Panc1 (cell line): Measurements from ENCODE around the gene RBBP6. TPM values are rescaled to one million over a fixed set of nuclear protein-coding genes. Genes with fewer than 3 reads are reported as not detected.

Source experiments
- ATAC-seq: fragments of 200-7000 bp; cut with Tn5 transposase; 2 replicates; pipeline ENCODE4 v1.9.1; 2020; ENCODE audit warnings: mild to moderate bottlenecking, moderate library complexity
- BruUV-seq: library from RNA; stranded (reverse); fragments of 400-500 nt; replicated peaks from 2 replicates; lab custom pipeline; 2021; lab: Mats Ljungman, UMichigan
- CTCF ChIA-PET: fragments of 300-600 bp; sonication (Branson Sonifier 250); formaldehyde crosslinking; loops from one replicate; lab custom pipeline; 2022; ENCODE audit warnings: antibody characterized with exemption; lab: Charles Lee
- POLR2A ChIA-PET: fragments of 300-600 bp; sonication (Branson Sonifier 250); formaldehyde crosslinking; loops from one replicate; lab custom pipeline; 2022; ENCODE audit warnings: antibody characterized with exemption; lab: Charles Lee
- DNase-seq: peaks from one replicate; pipeline ENCODE4 v3.0.0-alpha.2; 2010; ENCODE audit warnings: low read depth, low spot score
- H3K27ac ChIP-seq: 2 replicates; pipeline ENCODE4 v1.5.1; 2011; ENCODE audit warnings: mild to moderate bottlenecking, low read length, inconsistent platforms
- H3K27me3 ChIP-seq: fragments of 200-500 bp; sonication (Bioruptor generic); 2 replicates; pipeline ENCODE4 v1.6.0; 2014; ENCODE audit warnings: low read length, inconsistent platforms; ENCODE audit not compliant: control insufficient read depth, insufficient read depth
- H3K36me3 ChIP-seq: fragments of 200-500 bp; sonication (Bioruptor generic); 2 replicates; pipeline ENCODE4 v1.5.1; 2014; ENCODE audit warnings: inconsistent platforms, mild to moderate bottlenecking, low read length, moderate library complexity; ENCODE audit not compliant: control insufficient read depth, insufficient read depth
- H3K4me1 ChIP-seq: 2 replicates; pipeline ENCODE4 v1.5.1; 2011; ENCODE audit warnings: inconsistent platforms, mild to moderate bottlenecking, low read length, moderate library complexity; ENCODE audit not compliant: control insufficient read depth, insufficient read depth
- H3K4me3 ChIP-seq, 2 experiments: 2 replicates each; pipeline ENCODE4 v1.5.1; 2011 to 2012; ENCODE audit warnings: low read depth in 2 of 2, low read length in 2 of 2, mild to moderate bottlenecking in 2 of 2, inconsistent platforms in 1 of 2, moderate library complexity in 1 of 2
- H3K9me3 ChIP-seq: fragments of 200-500 bp; sonication (Bioruptor generic); 2 replicates; pipeline ENCODE4 v1.5.1; 2014; ENCODE audit warnings: low read depth, mild to moderate bottlenecking, inconsistent platforms, low read length, moderate library complexity; ENCODE audit not compliant: control insufficient read depth, insufficient read depth
- POLR2AphosphoS5 ChIP-seq: IDR thresholded peaks from 2 replicates; pipeline ENCODE4 v1.6.1; 2012; ENCODE audit warnings: mild to moderate bottlenecking, low read depth, low read length, moderate library complexity
- REST ChIP-seq, 2 experiments: IDR thresholded peaks; 2 replicates each; pipeline ENCODE4 v1.6.1; 2011 to 2012; ENCODE audit warnings: low read depth in 2 of 2, control low read depth in 1 of 2, low read length in 1 of 2, mild to moderate bottlenecking in 1 of 2, moderate library complexity in 1 of 2; ENCODE audit not compliant: insufficient read depth in 1 of 2
- SIN3A ChIP-seq: IDR thresholded peaks from 2 replicates; pipeline ENCODE4 v1.6.1; 2012; ENCODE audit warnings: low read depth, mild to moderate bottlenecking, low read length, moderate library complexity, borderline replicate concordance; ENCODE audit not compliant: insufficient read depth
- TCF7L2 ChIP-seq: IDR thresholded peaks from 2 replicates; pipeline ENCODE4 v1.6.1; 2011; ENCODE audit warnings: mild to moderate bottlenecking, low read depth, low read length, inconsistent platforms
- in situ Hi-C: cut with HindIII; loops from 2 replicates; pipeline ENCODE4 v1.10.0; 2016; ENCODE audit warnings: low sequenced_read_pairs, low pct_unique_long_range_greater_than_20kb
- intact Hi-C: fragments of 100-400 bp; cut with micrococcal nuclease; formaldehyde crosslinking; loops from one replicate; pipeline ENCODE4 v1.10.0; 2022; ENCODE audit not compliant: unreplicated experiment
- total RNA-seq: library from RNA; stranded (reverse); gene quantifications from one replicate; pipeline ENCODE4 v1.2.1, GENCODE V29; 2021; ENCODE audit not compliant: unreplicated experiment
- TF ChIP-seq, protein P1 (sequence below): fragments of 450-650 bp; IDR thresholded peaks from 2 replicates; pipeline ENCODE4 v1.5.1; 2017; ENCODE audit warnings: mild to moderate bottlenecking

The RBBP6 gene
- total RNA-seq, 1 experiment from 2014 or later = 42.7 TPM

DNA sequence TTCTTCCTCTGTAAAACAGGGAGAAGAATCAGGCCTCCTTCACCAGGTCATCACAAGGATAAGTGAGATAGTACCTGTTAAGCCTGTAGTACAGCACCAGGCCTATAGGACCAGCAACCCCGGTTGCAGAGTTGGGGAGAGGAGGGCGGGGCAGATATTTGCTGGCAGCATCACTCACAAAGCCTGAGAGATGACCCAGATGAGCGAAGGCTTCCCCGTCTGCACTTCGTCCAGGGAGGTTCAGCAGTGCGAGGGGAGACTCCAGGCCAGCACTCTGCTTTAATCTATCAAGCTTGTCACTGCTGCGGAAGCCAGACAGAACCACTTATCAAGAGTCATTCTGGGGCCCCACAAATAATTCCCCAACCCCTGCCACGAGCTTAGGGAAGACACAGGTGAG is 15.8 kb upstream of the RBBP6 start:
- H3K4me3 ChIP-seq = no peak overlapping the region
- no peak for TF ChIP-seq POLR2AphosphoS5
- no peak overlapping the region for H3K27ac ChIP-seq
- no peak for DNase-seq
- CTCF ChIA-PET = no interaction called here
- POLR2A ChIA-PET = interaction anchor here (0.6 to 1.5 kb wide), 2 partner anchors 9 to 17 kb away, joined by 4 to 6 read pairs; no protein-coding TSS in a partner anchor
- H3K9me3 ChIP-seq = no peaks in the 10 kb centered on the region
- in situ Hi-C loops = no loop called here
- intact Hi-C loops = no loop called here
- ATAC-seq = peak; percentile 52
- H3K27me3 ChIP-seq = no peaks in the 10 kb centered on the region
- no peaks in the 10 kb centered on the region for H3K36me3 ChIP-seq
- peaks cover 3% of the 10 kb centered on the region; the same call in 1 of the 2 replicates for H3K4me1 ChIP-seq
- BruUV-seq = no TSS peak

- in situ Hi-C loops (no loop called here), intact Hi-C loops (no loop called here)
- CTCF ChIA-PET = no interaction called here
- POLR2A ChIA-PET = no interaction called here
- Histone ChIP-seq H3K36me3 (no peaks in the 10 kb centered on the region), H3K9me3 (no peaks in the 10 kb centered on the region), H3K4me3 (no peak overlapping the region), H3K27ac (no peak overlapping the region), H3K4me1 (peaks cover 3% of the 10 kb centered on the region; the same call in 1 of the 2 replicates), H3K27me3 (no peaks in the 10 kb centered on the region)
- TF ChIP-seq TCF7L2 = peak; percentile 28; the same call in 1 of the 2 replicates
- no peak for TF ChIP-seq SIN3A
- BruUV-seq = no TSS peak
- no peak for ATAC-seq
- no peak for DNase-seq
Measured at GRCh38 chr16:24524855-24525677, 14.3 kb upstream of the RBBP6 start.

- ATAC-seq (peak; percentile 54; the same call in 1 of the 2 replicates), DNase-seq (no peak)
- no peak for TF ChIP-seq REST (IDR thresholded peaks at IDR 0.05; ENCODE audit: insufficient read depth in 1 of 2, low read depth in 2 of 2, low read length in 1 of 2)
- no peak for TF ChIP-seq POLR2AphosphoS5
- no peak for TF ChIP-seq SIN3A
- TF ChIP-seq TCF7L2 = no peak
- TF ChIP-seq, protein P1, sequence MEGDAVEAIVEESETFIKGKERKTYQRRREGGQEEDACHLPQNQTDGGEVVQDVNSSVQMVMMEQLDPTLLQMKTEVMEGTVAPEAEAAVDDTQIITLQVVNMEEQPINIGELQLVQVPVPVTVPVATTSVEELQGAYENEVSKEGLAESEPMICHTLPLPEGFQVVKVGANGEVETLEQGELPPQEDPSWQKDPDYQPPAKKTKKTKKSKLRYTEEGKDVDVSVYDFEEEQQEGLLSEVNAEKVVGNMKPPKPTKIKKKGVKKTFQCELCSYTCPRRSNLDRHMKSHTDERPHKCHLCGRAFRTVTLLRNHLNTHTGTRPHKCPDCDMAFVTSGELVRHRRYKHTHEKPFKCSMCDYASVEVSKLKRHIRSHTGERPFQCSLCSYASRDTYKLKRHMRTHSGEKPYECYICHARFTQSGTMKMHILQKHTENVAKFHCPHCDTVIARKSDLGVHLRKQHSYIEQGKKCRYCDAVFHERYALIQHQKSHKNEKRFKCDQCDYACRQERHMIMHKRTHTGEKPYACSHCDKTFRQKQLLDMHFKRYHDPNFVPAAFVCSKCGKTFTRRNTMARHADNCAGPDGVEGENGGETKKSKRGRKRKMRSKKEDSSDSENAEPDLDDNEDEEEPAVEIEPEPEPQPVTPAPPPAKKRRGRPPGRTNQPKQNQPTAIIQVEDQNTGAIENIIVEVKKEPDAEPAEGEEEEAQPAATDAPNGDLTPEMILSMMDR = no peak
Measured at GRCh38 chr16:24525970-24526559, 13.3 kb upstream of the RBBP6 start.

More at GRCh38 chr16:24525970-24526559, 13.3 kb upstream of the RBBP6 start:
- Histone ChIP-seq H3K27ac (no peak overlapping the region), H3K27me3 (no peaks in the 10 kb centered on the region), H3K36me3 (no peaks in the 10 kb centered on the region), H3K9me3 (no peaks in the 10 kb centered on the region), H3K4me3 (no peak overlapping the region), H3K4me1 (peaks cover 3% of the 10 kb centered on the region; the same call in 1 of the 2 replicates)
- CTCF ChIA-PET = no interaction called here
- BruUV-seq = no TSS peak
- POLR2A ChIA-PET = no interaction called here
- in situ Hi-C loops = no loop called here
- intact Hi-C loops = no loop called here
